ENCODE data around the gene CPN2.
A peak's percentile ranks its signal among the peaks of the same experiment; 100 is the strongest.

Gene CPN2

GRCh38 chr3:194328053-194328657, 23.0 kb downstream of the CPN2 start:
- DNase-seq (ENCODE audit: low read depth in 2 of 2): no peak

- DNase-seq (ENCODE audit: low read depth in 2 of 2): no peak
Observed at GRCh38 chr3:194327218-194328052, 23.7 kb downstream of the CPN2 start.

- no peak for DNase-seq (ENCODE audit: low read depth in 2 of 2)
Observed at GRCh38 chr3:194326968-194327217, 24.2 kb downstream of the CPN2 start.

- DNase-seq (ENCODE audit: low read depth in 2 of 2): no peak
Observed at GRCh38 chr3:194326192-194326967, 24.7 kb downstream of the CPN2 start.

GRCh38 chr3:194325424-194326153, 25.5 kb downstream of the CPN2 start:
- DNase-seq (ENCODE audit: low read depth in 2 of 2): no peak

GRCh38 chr3:194324823-194325327, 26.3 kb downstream of the CPN2 start:
- no peak for DNase-seq (ENCODE audit: low read depth in 2 of 2)

GRCh38 chr3:194323785-194324735, 27.1 kb downstream of the CPN2 start:
- DNase-seq (ENCODE audit: low read depth in 2 of 2): no peak

GRCh38 chr3:194322678-194323211, 28.4 kb downstream of the CPN2 start:
- DNase-seq (ENCODE audit: low read depth in 2 of 2): no peak

GRCh38 chr3:194321693-194322640, 29.2 kb downstream of the CPN2 start:
- no peak for DNase-seq (ENCODE audit: low read depth in 2 of 2)

- no peak for DNase-seq (ENCODE audit: low read depth in 2 of 2)
Observed at GRCh38 chr3:194320744-194321243, 30.3 kb downstream of the CPN2 start.

GRCh38 chr3:194320100-194320499, 31.0 kb downstream of the CPN2 start:
- DNase-seq (ENCODE audit: low read depth in 2 of 2): no peak

GRCh38 chr3:194318511-194319161, 32.5 kb downstream of the CPN2 start:
- DNase-seq (ENCODE audit: low read depth in 2 of 2): no peak

- no peak for DNase-seq (ENCODE audit: low read depth in 2 of 2)
Observed at GRCh38 chr3:194316918-194317317, 34.2 kb downstream of the CPN2 start.

- no peak for DNase-seq (ENCODE audit: low read depth in 2 of 2)
Observed at GRCh38 chr3:194315965-194316361, 35.2 kb downstream of the CPN2 start.

GRCh38 chr3:194315088-194315964, 35.8 kb downstream of the CPN2 start:
- DNase-seq (ENCODE audit: low read depth in 2 of 2): peak; percentile 71 to 76

GRCh38 chr3:194314388-194315068, 36.6 kb downstream of the CPN2 start:
- no peak for DNase-seq (ENCODE audit: low read depth in 2 of 2)
